Measurements from ENCODE around the gene SLC38A5.
"Not testable (repeated sequence)": the region's sequence is repeated elsewhere in the genome, so short reads cannot be mapped to it uniquely, and the experiment has no call there.

SLC38A5 gene

GRCh38 chrX:48470110-48470832 lies at the start of gene SLC38A5:
Gene SLC38A5 (minus strand): TSS chrX:48470260. CDS start chrX:48467924, 2,336 bp downstream.
- H3K27ac ChIP-seq (ENCODE audit: low read depth, low read length): no peak within 1 kb of the TSS
- peak within 1 kb of the TSS; percentile 66 to 72 for H3K4me3 ChIP-seq (ENCODE audit: low read depth in 1 of 2, low read length in 2 of 2)
- H3K36me3 ChIP-seq (ENCODE audit: control insufficient read depth in 1 of 2, insufficient read depth in 2 of 2, low read length in 2 of 2): no peaks in the 10 kb centered on the region
- peak within 1 kb of the TSS; percentile 44 to 64 for H3K9ac ChIP-seq (ENCODE audit: low read depth in 1 of 2, low read length in 2 of 2)
- no peaks in the 10 kb centered on the region for H3K27me3 ChIP-seq (ENCODE audit: control insufficient read depth in 1 of 2, insufficient read depth in 2 of 2, low read length in 2 of 2)
- peaks cover 0 to 20% of the 10 kb centered on the region in 2 donors for H3K4me1 ChIP-seq (ENCODE audit: control insufficient read depth in 1 of 2, insufficient read depth in 2 of 2, low read length in 2 of 2)
- H3K9me3 ChIP-seq (ENCODE audit: control insufficient read depth in 1 of 2, low read length in 2 of 2): no peaks in the 10 kb centered on the region

- H3K4me1 ChIP-seq (ENCODE audit: control insufficient read depth in 1 of 2, insufficient read depth in 2 of 2, low read length in 2 of 2); H3K27ac ChIP-seq (ENCODE audit: low read depth, low read length); H3K36me3 ChIP-seq (ENCODE audit: control insufficient read depth in 1 of 2, insufficient read depth in 2 of 2, low read length in 2 of 2); H3K4me3 ChIP-seq (ENCODE audit: low read depth in 1 of 2, low read length in 2 of 2); H3K9ac ChIP-seq (ENCODE audit: low read depth in 1 of 2, low read length in 2 of 2); H3K27me3 ChIP-seq (ENCODE audit: control insufficient read depth in 1 of 2, insufficient read depth in 2 of 2, low read length in 2 of 2); H3K9me3 ChIP-seq (ENCODE audit: control insufficient read depth in 1 of 2, low read length in 2 of 2): not testable (repeated sequence)
Measured at GRCh38 chrX:48519481-48519880, 49.4 kb upstream of the SLC38A5 start.

GRCh38 chrX:48516987-48517386 lies 46.9 kb upstream of the SLC38A5 start:
- H3K9ac ChIP-seq (ENCODE audit: low read depth in 1 of 2, low read length in 2 of 2): no peak overlapping the region
- H3K36me3 ChIP-seq (ENCODE audit: control insufficient read depth in 1 of 2, insufficient read depth in 2 of 2, low read length in 2 of 2): no peaks in the 10 kb centered on the region
- no peak overlapping the region for H3K27ac ChIP-seq (ENCODE audit: low read depth, low read length)
- H3K27me3 ChIP-seq (ENCODE audit: control insufficient read depth in 1 of 2, insufficient read depth in 2 of 2, low read length in 2 of 2): no peaks in the 10 kb centered on the region
- no peaks in the 10 kb centered on the region for H3K9me3 ChIP-seq (ENCODE audit: control insufficient read depth in 1 of 2, low read length in 2 of 2)
- no peak overlapping the region for H3K4me3 ChIP-seq (ENCODE audit: low read depth in 1 of 2, low read length in 2 of 2)
- peaks cover 0 to 3% of the 10 kb centered on the region in 2 donors for H3K4me1 ChIP-seq (ENCODE audit: control insufficient read depth in 1 of 2, insufficient read depth in 2 of 2, low read length in 2 of 2)

GRCh38 chrX:48516285-48516684 lies 46.2 kb upstream of the SLC38A5 start:
- Histone ChIP-seq H3K36me3 (ENCODE audit: control insufficient read depth in 1 of 2, insufficient read depth in 2 of 2, low read length in 2 of 2) (no peaks in the 10 kb centered on the region), H3K9me3 (ENCODE audit: control insufficient read depth in 1 of 2, low read length in 2 of 2) (no peaks in the 10 kb centered on the region), H3K27ac (ENCODE audit: low read depth, low read length) (no peak overlapping the region), H3K27me3 (ENCODE audit: control insufficient read depth in 1 of 2, insufficient read depth in 2 of 2, low read length in 2 of 2) (no peaks in the 10 kb centered on the region), H3K4me3 (ENCODE audit: low read depth in 1 of 2, low read length in 2 of 2) (no peak overlapping the region), H3K4me1 (ENCODE audit: control insufficient read depth in 1 of 2, insufficient read depth in 2 of 2, low read length in 2 of 2) (peaks cover 0 to 3% of the 10 kb centered on the region in 2 donors), H3K9ac (ENCODE audit: low read depth in 1 of 2, low read length in 2 of 2) (no peak overlapping the region)

- Histone ChIP-seq H3K9ac (ENCODE audit: low read depth in 1 of 2, low read length in 2 of 2) (no peak overlapping the region), H3K27me3 (ENCODE audit: control insufficient read depth in 1 of 2, insufficient read depth in 2 of 2, low read length in 2 of 2) (no peaks in the 10 kb centered on the region), H3K4me3 (ENCODE audit: low read depth in 1 of 2, low read length in 2 of 2) (no peak overlapping the region), H3K4me1 (ENCODE audit: control insufficient read depth in 1 of 2, insufficient read depth in 2 of 2, low read length in 2 of 2) (no peaks in the 10 kb centered on the region), H3K27ac (ENCODE audit: low read depth, low read length) (no peak overlapping the region), H3K36me3 (ENCODE audit: control insufficient read depth in 1 of 2, insufficient read depth in 2 of 2, low read length in 2 of 2) (no peaks in the 10 kb centered on the region), H3K9me3 (ENCODE audit: control insufficient read depth in 1 of 2, low read length in 2 of 2) (no peaks in the 10 kb centered on the region)
Measured at GRCh38 chrX:48515842-48516241, 45.8 kb upstream of the SLC38A5 start.

GRCh38 chrX:48514868-48515460 lies 44.9 kb upstream of the SLC38A5 start:
- Histone ChIP-seq H3K9me3 (ENCODE audit: control insufficient read depth in 1 of 2, low read length in 2 of 2) (no peaks in the 10 kb centered on the region), H3K4me3 (ENCODE audit: low read depth in 1 of 2, low read length in 2 of 2) (no peak overlapping the region), H3K36me3 (ENCODE audit: control insufficient read depth in 1 of 2, insufficient read depth in 2 of 2, low read length in 2 of 2) (no peaks in the 10 kb centered on the region), H3K4me1 (ENCODE audit: control insufficient read depth in 1 of 2, insufficient read depth in 2 of 2, low read length in 2 of 2) (peaks cover 0 to under 1% of the 10 kb centered on the region in 2 donors), H3K9ac (ENCODE audit: low read depth in 1 of 2, low read length in 2 of 2) (no peak overlapping the region), H3K27me3 (ENCODE audit: control insufficient read depth in 1 of 2, insufficient read depth in 2 of 2, low read length in 2 of 2) (no peaks in the 10 kb centered on the region), H3K27ac (ENCODE audit: low read depth, low read length) (no peak overlapping the region)

GRCh38 chrX:48514126-48514806 lies 44.2 kb upstream of the SLC38A5 start:
- no peak overlapping the region for H3K9ac ChIP-seq (ENCODE audit: low read depth in 1 of 2, low read length in 2 of 2)
- H3K9me3 ChIP-seq (ENCODE audit: control insufficient read depth in 1 of 2, low read length in 2 of 2): no peaks in the 10 kb centered on the region
- no peaks in the 10 kb centered on the region for H3K36me3 ChIP-seq (ENCODE audit: control insufficient read depth in 1 of 2, insufficient read depth in 2 of 2, low read length in 2 of 2)
- H3K4me3 ChIP-seq (ENCODE audit: low read depth in 1 of 2, low read length in 2 of 2): no peak overlapping the region
- peaks cover 3 to 8% of the 10 kb centered on the region in 2 donors for H3K4me1 ChIP-seq (ENCODE audit: control insufficient read depth in 1 of 2, insufficient read depth in 2 of 2, low read length in 2 of 2)
- no peak overlapping the region for H3K27ac ChIP-seq (ENCODE audit: low read depth, low read length)
- H3K27me3 ChIP-seq (ENCODE audit: control insufficient read depth in 1 of 2, insufficient read depth in 2 of 2, low read length in 2 of 2): no peaks in the 10 kb centered on the region

GRCh38 chrX:48513670-48514069 lies 43.6 kb upstream of the SLC38A5 start:
- Histone ChIP-seq H3K4me3 (ENCODE audit: low read depth in 1 of 2, low read length in 2 of 2) (no peak overlapping the region), H3K9ac (ENCODE audit: low read depth in 1 of 2, low read length in 2 of 2) (no peak overlapping the region), H3K4me1 (ENCODE audit: control insufficient read depth in 1 of 2, insufficient read depth in 2 of 2, low read length in 2 of 2) (peaks cover 4 to 11% of the 10 kb centered on the region in 2 donors), H3K36me3 (ENCODE audit: control insufficient read depth in 1 of 2, insufficient read depth in 2 of 2, low read length in 2 of 2) (no peaks in the 10 kb centered on the region), H3K9me3 (ENCODE audit: control insufficient read depth in 1 of 2, low read length in 2 of 2) (no peaks in the 10 kb centered on the region), H3K27ac (ENCODE audit: low read depth, low read length) (no peak overlapping the region), H3K27me3 (ENCODE audit: control insufficient read depth in 1 of 2, insufficient read depth in 2 of 2, low read length in 2 of 2) (no peaks in the 10 kb centered on the region)

GRCh38 chrX:48512371-48512935 lies 42.4 kb upstream of the SLC38A5 start:
- no peaks in the 10 kb centered on the region for H3K27me3 ChIP-seq (ENCODE audit: control insufficient read depth in 1 of 2, insufficient read depth in 2 of 2, low read length in 2 of 2)
- no peaks in the 10 kb centered on the region for H3K9me3 ChIP-seq (ENCODE audit: control insufficient read depth in 1 of 2, low read length in 2 of 2)
- peaks cover 4 to 11% of the 10 kb centered on the region in 2 donors for H3K4me1 ChIP-seq (ENCODE audit: control insufficient read depth in 1 of 2, insufficient read depth in 2 of 2, low read length in 2 of 2)
- no peak overlapping the region for H3K4me3 ChIP-seq (ENCODE audit: low read depth in 1 of 2, low read length in 2 of 2)
- H3K27ac ChIP-seq (ENCODE audit: low read depth, low read length): no peak overlapping the region
- H3K36me3 ChIP-seq (ENCODE audit: control insufficient read depth in 1 of 2, insufficient read depth in 2 of 2, low read length in 2 of 2): no peaks in the 10 kb centered on the region
- H3K9ac ChIP-seq (ENCODE audit: low read depth in 1 of 2, low read length in 2 of 2): no peak overlapping the region

GRCh38 chrX:48511560-48511959 lies 41.5 kb upstream of the SLC38A5 start:
- Histone ChIP-seq H3K27me3 (ENCODE audit: control insufficient read depth in 1 of 2, insufficient read depth in 2 of 2, low read length in 2 of 2) (no peaks in the 10 kb centered on the region), H3K9me3 (ENCODE audit: control insufficient read depth in 1 of 2, low read length in 2 of 2) (no peaks in the 10 kb centered on the region), H3K4me1 (ENCODE audit: control insufficient read depth in 1 of 2, insufficient read depth in 2 of 2, low read length in 2 of 2) (peaks cover 4 to 11% of the 10 kb centered on the region in 2 donors), H3K27ac (ENCODE audit: low read depth, low read length) (no peak overlapping the region), H3K9ac (ENCODE audit: low read depth in 1 of 2, low read length in 2 of 2) (no peak overlapping the region), H3K4me3 (ENCODE audit: low read depth in 1 of 2, low read length in 2 of 2) (no peak overlapping the region), H3K36me3 (ENCODE audit: control insufficient read depth in 1 of 2, insufficient read depth in 2 of 2, low read length in 2 of 2) (no peaks in the 10 kb centered on the region)
